HepG2 (cell line): ENCODE measurements around the gene DENND5B. TPM values are rescaled to one million over a fixed set of nuclear protein-coding genes. Genes with fewer than 3 reads are reported as not detected.

Source experiments
- ATAC-seq: fragments of 200-7000 bp; cut with Tn5 transposase; 3 replicates; pipeline ENCODE4 v1.9.1; 2020; ENCODE audit warnings: mild to moderate bottlenecking, moderate library complexity
- BruUV-seq: library from RNA; stranded (reverse); fragments of 400-500 nt; replicated peaks from 2 replicates; lab custom pipeline; 2021; lab: Mats Ljungman, UMichigan
- CTCF ChIA-PET: fragments of 300-600 bp; formaldehyde crosslinking; extraction: SDS; loops from one replicate; lab custom pipeline; 2021; ENCODE audit warnings: low total read pairs, inconsistent platforms, low intra/inter-chr PET ratio; lab: Yijun Ruan, JAX
- POLR2A ChIA-PET: fragments of 350-600 bp; sonication (Branson Sonifier 250); formaldehyde crosslinking; loops from one replicate; lab custom pipeline; 2020; ENCODE audit warnings: antibody characterized with exemption, inconsistent platforms; lab: Yijun Ruan, JAX
- DNase-seq: peaks from one replicate; pipeline ENCODE4 v3.0.0-alpha.2; 2015; ENCODE audit warnings: low spot score
- FAIRE-seq: peaks from 3 replicates; lab custom pipeline; 2011; peaks lifted over from hg19 to GRCh38; lab: Jason Lieb, UNC
- H2AFZ ChIP-seq: one replicate; pipeline ENCODE4 v1.6.1; 2011; ENCODE audit warnings: low read length, inconsistent platforms
- H3K27ac ChIP-seq: fragments of 300-600 bp; 3 replicates; pipeline ENCODE4 v1.8.0; 2011; ENCODE audit warnings: mixed run types, mild to moderate bottlenecking, mixed read lengths, low read length, inconsistent platforms; ENCODE audit not compliant: insufficient read depth; ENCODE audit errors: extremely low read length
- H3K27me3 ChIP-seq, 2 experiments: fragments of 200-600 bp in 1 of 2; 2 replicates in 1 of 2; 3 replicates in 1 of 2; pipeline versions ENCODE4 v1.6.0 to v1.8.0; 2011; ENCODE audit warnings: low read length in 2 of 2, mild to moderate bottlenecking in 2 of 2, moderate library complexity in 2 of 2, inconsistent platforms in 1 of 2; ENCODE audit not compliant: insufficient read depth in 2 of 2, control insufficient read depth in 1 of 2
- H3K36me3 ChIP-seq, 2 experiments: fragments of 200-600 bp in 1 of 2; replicated peaks in 1 of 2; 2 replicates in 1 of 2; 3 replicates in 1 of 2; pipeline versions ENCODE4 v1.5.1 to v1.8.0; 2011; ENCODE audit warnings: low read length in 2 of 2, inconsistent platforms in 1 of 2; ENCODE audit not compliant: insufficient read depth in 2 of 2, control insufficient read depth in 1 of 2
- H3K4me1 ChIP-seq: 2 replicates; pipeline ENCODE4 v1.5.1; 2012; ENCODE audit warnings: low read length, inconsistent platforms; ENCODE audit not compliant: insufficient read depth
- H3K4me2 ChIP-seq: 2 replicates; pipeline ENCODE4 v1.6.0; 2011; ENCODE audit warnings: low read depth, low read length, inconsistent platforms
- H3K4me3 ChIP-seq, 3 experiments: fragments of 200-600 bp in 1 of 3; sonication (generic), shearing (Covaris generic) in 1 of 3; replicated peaks in 1 of 3; 2 replicates each; pipeline ENCODE4 v1.5.1; 2011 to 2016; ENCODE audit warnings: low read length in 3 of 3, inconsistent platforms in 2 of 3, low read depth in 2 of 3, mild to moderate bottlenecking in 2 of 3, control low read depth in 1 of 3, mixed read lengths in 1 of 3; ENCODE audit not compliant: insufficient read depth in 1 of 3
- H3K79me2 ChIP-seq: one replicate; pipeline ENCODE4 v1.6.1; 2011; ENCODE audit warnings: low read length, inconsistent platforms; ENCODE audit not compliant: insufficient read depth
- H3K9ac ChIP-seq: 2 replicates; pipeline ENCODE4 v1.6.0; 2011; ENCODE audit warnings: mild to moderate bottlenecking, low read depth, low read length, inconsistent platforms; ENCODE audit not compliant: insufficient read depth
- H3K9me3 ChIP-seq: 2 replicates; pipeline ENCODE4 v1.5.1; 2012; ENCODE audit warnings: mild to moderate bottlenecking, low read length
- H4K20me1 ChIP-seq: 2 replicates; pipeline ENCODE4 v1.6.0; 2011; ENCODE audit warnings: inconsistent platforms, mild to moderate bottlenecking, low read length, moderate library complexity; ENCODE audit not compliant: insufficient read depth
- BHLHE40 ChIP-seq: IDR thresholded peaks from 2 replicates; pipeline ENCODE4 v1.6.1; 2011; ENCODE audit warnings: low read length, improper control_type of control experiment
- EED ChIP-seq: sonication (generic); formaldehyde crosslinking; IDR thresholded peaks from 2 replicates; pipeline ENCODE4 v1.5.0; 2020; ENCODE audit warnings: mild to moderate bottlenecking, missing genetic modification reagents
- HMG20A ChIP-seq: IDR thresholded peaks from 2 replicates; pipeline ENCODE4 v1.6.1; 2016; ENCODE audit warnings: borderline replicate concordance
- KMT2B ChIP-seq: IDR thresholded peaks from 2 replicates; pipeline ENCODE4 v1.6.1; 2016; ENCODE audit warnings: missing genetic modification reagents, missing compliant biosample characterization
- NCOA2 ChIP-seq: sonication (generic); formaldehyde crosslinking; IDR thresholded peaks from 2 replicates; pipeline ENCODE4 v1.8.0; 2022; ENCODE audit warnings: inconsistent platforms
- POLR2A ChIP-seq, 2 experiments: IDR thresholded peaks; 2 replicates each; pipeline ENCODE4 v1.6.1; 2011; ENCODE audit warnings: low read depth in 2 of 2, low read length in 2 of 2, mild to moderate bottlenecking in 1 of 2, moderate library complexity in 1 of 2; ENCODE audit not compliant: insufficient read depth in 1 of 2
- RARG ChIP-seq: sonication (generic); formaldehyde crosslinking; IDR thresholded peaks from 2 replicates; pipeline ENCODE4 v1.4.0; 2020; ENCODE audit warnings: low read depth, mild to moderate bottlenecking, missing genetic modification reagents
- SMARCE1 ChIP-seq: fragments of 450-650 bp; IDR thresholded peaks from 2 replicates; pipeline ENCODE4 v1.6.1; 2017; ENCODE audit warnings: borderline replicate concordance
- SNAI1 ChIP-seq: sonication (generic); formaldehyde crosslinking; IDR thresholded peaks from 2 replicates; pipeline ENCODE4 v1.5.0; 2020; ENCODE audit warnings: mild to moderate bottlenecking, missing genetic modification reagents, borderline replicate concordance
- TSC22D2 ChIP-seq: sonication (generic); formaldehyde crosslinking; IDR thresholded peaks from 2 replicates; pipeline ENCODE4 v1.5.1; 2020; ENCODE audit warnings: missing genetic modification reagents, mild to moderate bottlenecking, borderline replicate concordance
- ZNF251 ChIP-seq: sonication (generic); formaldehyde crosslinking; IDR thresholded peaks from 2 replicates; pipeline ENCODE4 v1.9.0; 2021; ENCODE audit warnings: mild to moderate bottlenecking, missing genetic modification reagents
- ZNF264 ChIP-seq: sonication (generic); formaldehyde crosslinking; IDR thresholded peaks from 2 replicates; pipeline ENCODE4 v1.4.0; 2020; ENCODE audit warnings: missing genetic modification reagents
- ZNF589 ChIP-seq: sonication (generic); formaldehyde crosslinking; conservative IDR thresholded peaks from 2 replicates; pipeline ENCODE4 v1.8.0; 2022; ENCODE audit warnings: mild to moderate bottlenecking, moderate library complexity, missing genetic modification reagents
- ZNF660 ChIP-seq: sonication (generic); formaldehyde crosslinking; IDR thresholded peaks from 2 replicates; pipeline ENCODE4 v1.5.1; 2020; ENCODE audit warnings: mild to moderate bottlenecking, low read depth, missing genetic modification reagents, borderline replicate concordance
- ZNF792 ChIP-seq: IDR thresholded peaks from 2 replicates; pipeline ENCODE4 v1.6.1; 2016
- WGBS: methylation state at CpG from one replicate; pipeline ENCODE4 v1.1.6; 2017; ENCODE audit warnings: low lambda C conversion rate; 5-methylcytosine and 5-hydroxymethylcytosine counted together
- in situ Hi-C: cut with HindIII; loops from 2 replicates; pipeline ENCODE4 v1.10.0; 2017; ENCODE audit warnings: low pct_unique_long_range_greater_than_20kb; ENCODE audit not compliant: extremely low pct_ligation_motif_present
- intact Hi-C: fragments of 100-400 bp; cut with micrococcal nuclease; formaldehyde crosslinking; loops from one replicate; pipeline ENCODE4 v1.10.0; 2022; ENCODE audit not compliant: unreplicated experiment
- polyA plus RNA-seq, 8 experiments: library from polyadenylated mRNA; depleted of rRNA in 3 of 8; stranded (reverse) in 7 of 8; unstranded in 1 of 8; fragments of >200 nt; fragmentation: Illumina TruSeq in 4 of 8; extraction: Trizol in 4 of 8; gene quantifications; 2 replicates each; pipeline versions ENCODE4 v1.2.1 to v1.2.3, GENCODE V29; 2011 to 2016; ENCODE audit warnings: low read depth in 4 of 8, missing spikeins in 1 of 8, mixed read lengths in 1 of 8; ENCODE audit not compliant: insufficient read depth in 1 of 8
- total RNA-seq, 5 experiments: library from RNA; depleted of rRNA; stranded (reverse); fragments of >200 nt; fragmentation: Illumina TruSeq; extraction: Trizol; gene quantifications; 2 replicates each; pipeline ENCODE4 v1.2.3, GENCODE V29; 2016; ENCODE audit warnings: low read depth in 1 of 5
- TF ChIP-seq, protein P1 (sequence below): sonication (generic); formaldehyde crosslinking; IDR thresholded peaks from 2 replicates; pipeline ENCODE4 v1.5.1; 2020; ENCODE audit warnings: mild to moderate bottlenecking, missing genetic modification reagents, moderate library complexity

DENND5B gene
- total and polyA plus RNA-seq, 2 of the 13 experiments (the other 11 are each of a cell fraction or from before 2014, with no cell fraction given), result 14.7 to 18.7 TPM

GRCh38 chr12:31491241-31491794 is 99.6 kb downstream of the DENND5B start:
- Histone ChIP-seq H3K4me2 (no peak overlapping the region), H3K4me3 (no peak overlapping the region), H3K9me3 (no peaks in the 10 kb centered on the region), H3K27me3 (no peaks in the 10 kb centered on the region), H3K9ac (no peak overlapping the region), H3K36me3 (peaks cover 0 to 20% of the 10 kb centered on the region in 2 experiments; a peak in 4 of 5 replicates), H4K20me1 (no peaks in the 10 kb centered on the region), H3K4me1 (no peaks in the 10 kb centered on the region), H3K27ac (no peak overlapping the region), H2AFZ (no peak overlapping the region), H3K79me2 (no peaks in the 10 kb centered on the region)
- DNase-seq, result no peak
- WGBS, result 98% methylated on average over 5 of the region's 5 CpGs
- no peak for FAIRE-seq
- ChIA-PET POLR2A (no interaction called here), CTCF (no interaction called here)
- no peak for ATAC-seq
- in situ Hi-C loops (no loop called here), intact Hi-C loops (no loop called here)
- BruUV-seq, result no TSS peak
- TF ChIP-seq EED (CRISPR knock-in tag) (no peak), ZNF589 (CRISPR knock-in tag) (no peak), HMG20A (CRISPR knock-in tag) (no peak), ZNF264 (CRISPR knock-in tag) (no peak), SMARCE1 (no peak), ZNF792 (CRISPR knock-in tag) (no peak), KMT2B (CRISPR knock-in tag) (no peak), BHLHE40 (no peak), SNAI1 (CRISPR knock-in tag) (no peak), RARG (CRISPR knock-in tag) (no peak), ZNF251 (CRISPR knock-in tag) (no peak), POLR2A (IDR thresholded peaks at IDR 0.05; ENCODE audit: insufficient read depth in 1 of 2, low read depth in 2 of 2, low read length in 2 of 2) (no peak), NCOA2 (CRISPR knock-in tag) (no peak), ZNF660 (CRISPR knock-in tag) (no peak), TSC22D2 (CRISPR knock-in tag) (no peak)
- TF ChIP-seq, protein P1, sequence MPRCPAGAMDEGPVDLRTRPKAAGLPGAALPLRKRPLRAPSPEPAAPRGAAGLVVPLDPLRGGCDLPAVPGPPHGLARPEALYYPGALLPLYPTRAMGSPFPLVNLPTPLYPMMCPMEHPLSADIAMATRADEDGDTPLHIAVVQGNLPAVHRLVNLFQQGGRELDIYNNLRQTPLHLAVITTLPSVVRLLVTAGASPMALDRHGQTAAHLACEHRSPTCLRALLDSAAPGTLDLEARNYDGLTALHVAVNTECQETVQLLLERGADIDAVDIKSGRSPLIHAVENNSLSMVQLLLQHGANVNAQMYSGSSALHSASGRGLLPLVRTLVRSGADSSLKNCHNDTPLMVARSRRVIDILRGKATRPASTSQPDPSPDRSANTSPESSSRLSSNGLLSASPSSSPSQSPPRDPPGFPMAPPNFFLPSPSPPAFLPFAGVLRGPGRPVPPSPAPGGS, result no peak
